A549 (cell line): ENCODE results near the gene ZNF528.

ENCODE experiments used
- POLR2A ChIP-seq: IDR thresholded peaks from 2 replicates; pipeline ENCODE4 v1.6.1; 2012; ENCODE audit warnings: mild to moderate bottlenecking, low read length
- TF ChIP-seq, protein P1 (sequence below): fragments of >200 bp; sonication (Bioruptor Twin); formaldehyde crosslinking; IDR thresholded peaks from 3 replicates; pipeline ENCODE4 v1.5.1; 2016
- TF ChIP-seq, protein P2 (sequence below): fragments of 200-600 bp; sonication (generic); IDR thresholded peaks from 2 replicates; pipeline ENCODE4 v1.6.1; 2016; ENCODE audit warnings: antibody characterized with exemption, mild to moderate bottlenecking, moderate library complexity

DNA sequence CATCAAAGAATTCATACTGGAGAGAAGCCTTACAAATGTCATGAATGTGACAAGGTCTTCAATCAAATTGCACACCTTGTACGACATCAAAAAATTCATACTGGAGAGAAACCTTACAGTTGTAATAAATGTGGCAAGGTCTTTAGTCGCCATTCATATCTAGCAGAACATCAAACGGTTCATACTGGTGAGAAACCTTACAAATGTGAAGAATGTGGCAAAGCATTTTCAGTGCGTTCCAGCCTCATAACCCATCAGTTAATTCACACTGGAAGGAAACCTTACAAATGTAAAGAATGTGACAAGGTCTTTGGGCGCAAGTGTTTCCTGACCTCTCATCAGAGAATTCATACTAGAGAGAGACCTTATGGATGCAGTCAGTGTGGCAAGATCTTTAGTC is 18.1 kb downstream of the ZNF528 start:
- TF ChIP-seq, protein P1, sequence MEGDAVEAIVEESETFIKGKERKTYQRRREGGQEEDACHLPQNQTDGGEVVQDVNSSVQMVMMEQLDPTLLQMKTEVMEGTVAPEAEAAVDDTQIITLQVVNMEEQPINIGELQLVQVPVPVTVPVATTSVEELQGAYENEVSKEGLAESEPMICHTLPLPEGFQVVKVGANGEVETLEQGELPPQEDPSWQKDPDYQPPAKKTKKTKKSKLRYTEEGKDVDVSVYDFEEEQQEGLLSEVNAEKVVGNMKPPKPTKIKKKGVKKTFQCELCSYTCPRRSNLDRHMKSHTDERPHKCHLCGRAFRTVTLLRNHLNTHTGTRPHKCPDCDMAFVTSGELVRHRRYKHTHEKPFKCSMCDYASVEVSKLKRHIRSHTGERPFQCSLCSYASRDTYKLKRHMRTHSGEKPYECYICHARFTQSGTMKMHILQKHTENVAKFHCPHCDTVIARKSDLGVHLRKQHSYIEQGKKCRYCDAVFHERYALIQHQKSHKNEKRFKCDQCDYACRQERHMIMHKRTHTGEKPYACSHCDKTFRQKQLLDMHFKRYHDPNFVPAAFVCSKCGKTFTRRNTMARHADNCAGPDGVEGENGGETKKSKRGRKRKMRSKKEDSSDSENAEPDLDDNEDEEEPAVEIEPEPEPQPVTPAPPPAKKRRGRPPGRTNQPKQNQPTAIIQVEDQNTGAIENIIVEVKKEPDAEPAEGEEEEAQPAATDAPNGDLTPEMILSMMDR = no peak
- no peak for TF ChIP-seq POLR2A
- TF ChIP-seq, protein P2, sequence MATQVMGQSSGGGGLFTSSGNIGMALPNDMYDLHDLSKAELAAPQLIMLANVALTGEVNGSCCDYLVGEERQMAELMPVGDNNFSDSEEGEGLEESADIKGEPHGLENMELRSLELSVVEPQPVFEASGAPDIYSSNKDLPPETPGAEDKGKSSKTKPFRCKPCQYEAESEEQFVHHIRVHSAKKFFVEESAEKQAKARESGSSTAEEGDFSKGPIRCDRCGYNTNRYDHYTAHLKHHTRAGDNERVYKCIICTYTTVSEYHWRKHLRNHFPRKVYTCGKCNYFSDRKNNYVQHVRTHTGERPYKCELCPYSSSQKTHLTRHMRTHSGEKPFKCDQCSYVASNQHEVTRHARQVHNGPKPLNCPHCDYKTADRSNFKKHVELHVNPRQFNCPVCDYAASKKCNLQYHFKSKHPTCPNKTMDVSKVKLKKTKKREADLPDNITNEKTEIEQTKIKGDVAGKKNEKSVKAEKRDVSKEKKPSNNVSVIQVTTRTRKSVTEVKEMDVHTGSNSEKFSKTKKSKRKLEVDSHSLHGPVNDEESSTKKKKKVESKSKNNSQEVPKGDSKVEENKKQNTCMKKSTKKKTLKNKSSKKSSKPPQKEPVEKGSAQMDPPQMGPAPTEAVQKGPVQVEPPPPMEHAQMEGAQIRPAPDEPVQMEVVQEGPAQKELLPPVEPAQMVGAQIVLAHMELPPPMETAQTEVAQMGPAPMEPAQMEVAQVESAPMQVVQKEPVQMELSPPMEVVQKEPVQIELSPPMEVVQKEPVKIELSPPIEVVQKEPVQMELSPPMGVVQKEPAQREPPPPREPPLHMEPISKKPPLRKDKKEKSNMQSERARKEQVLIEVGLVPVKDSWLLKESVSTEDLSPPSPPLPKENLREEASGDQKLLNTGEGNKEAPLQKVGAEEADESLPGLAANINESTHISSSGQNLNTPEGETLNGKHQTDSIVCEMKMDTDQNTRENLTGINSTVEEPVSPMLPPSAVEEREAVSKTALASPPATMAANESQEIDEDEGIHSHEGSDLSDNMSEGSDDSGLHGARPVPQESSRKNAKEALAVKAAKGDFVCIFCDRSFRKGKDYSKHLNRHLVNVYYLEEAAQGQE = no peak
